Activated CD4-positive, alpha-beta T cell treated with anti-CD3 and anti-CD28 coated beads for 36 hours (primary cell): ENCODE measurements around the gene WHRN. TPM values are rescaled to one million over a fixed set of nuclear protein-coding genes. Genes with fewer than 3 reads are reported as not detected.

Experiments used
- ATAC-seq: fragments of 200-7000 bp; cut with Tn5 transposase; one replicate; pipeline ENCODE4 v1.10.0; 2021; ENCODE audit warnings: mild to moderate bottlenecking, moderate library complexity
- CTCF ChIA-PET: fragments of 350-600 bp; sonication (Branson Sonifier 250); formaldehyde crosslinking; loops from one replicate; lab custom pipeline; 2021; ENCODE audit warnings: antibody characterized with exemption; lab: Charles Lee
- POLR2A ChIA-PET: fragments of 350-600 bp; sonication (Branson Sonifier 250); formaldehyde crosslinking; loops from one replicate; lab custom pipeline; 2021; ENCODE audit warnings: antibody characterized with exemption, inconsistent platforms; lab: Charles Lee
- DNase-seq: peaks from one replicate; pipeline ENCODE4 v3.0.0-alpha.2; 2020
- H3K27ac Mint-ChIP-seq: one replicate; pipeline ENCODE4 v1.8.0; 2021; ENCODE audit warnings: mixed read lengths
- H3K27me3 Mint-ChIP-seq: one replicate; pipeline ENCODE4 v1.8.0; 2021; ENCODE audit warnings: mixed read lengths
- H3K36me3 Mint-ChIP-seq: one replicate; pipeline ENCODE4 v1.8.0; 2021; ENCODE audit warnings: low read depth, mixed read lengths
- H3K4me1 Mint-ChIP-seq: one replicate; pipeline ENCODE4 v1.8.0; 2021; ENCODE audit warnings: mixed read lengths
- H3K4me3 Mint-ChIP-seq: one replicate; pipeline ENCODE4 v1.8.0; 2021; ENCODE audit warnings: mild to moderate bottlenecking, moderate library complexity, mixed read lengths
- H3K9me3 Mint-ChIP-seq: one replicate; pipeline ENCODE4 v1.8.0; 2021; ENCODE audit warnings: low read depth, mixed read lengths
- intact Hi-C, 2 experiments: fragments of 100-400 bp; cut with DNase I in 1 of 2; cut with micrococcal nuclease in 1 of 2; formaldehyde crosslinking; loops; one replicate each; pipeline versions ENCODE4 v1.14.2 to v1.15.1; 2022 to 2024; cut with DNase I, micrococcal nuclease
- total RNA-seq, 2 experiments: library from RNA; stranded (reverse); gene quantifications; one replicate each; pipeline ENCODE4 v1.2.3, GENCODE V29; 2021

WHRN gene
- total RNA-seq = 1 to 10 TPM; 1.9 to 2.0 TPM

GRCh38 chr9:114505187-114506081, at the start of gene WHRN:
TSS of gene WHRN (minus strand) at chr9:114505473. CDS start at chr9:114504801, 672 bp downstream.
- no peaks in the 10 kb centered on the region for H3K9me3 Mint-ChIP-seq
- DNase-seq = peak; percentile 93
- H3K4me1 Mint-ChIP-seq = peaks cover 21% of the 10 kb centered on the region
- peak within 1 kb of the TSS; percentile 75 for H3K4me3 Mint-ChIP-seq
- ChIA-PET CTCF (interaction anchor here (0.6 to 4.0 kb wide), 9 partner anchors 11 to 426 kb away, joined by 3 to 27 read pairs (median 6); no protein-coding TSS in a partner anchor), POLR2A (no interaction called here)
- peaks cover 19% of the 10 kb centered on the region for H3K27me3 Mint-ChIP-seq
- peak; percentile 87 for ATAC-seq
- no peaks in the 10 kb centered on the region for H3K36me3 Mint-ChIP-seq
- H3K27ac Mint-ChIP-seq = no peak within 1 kb of the TSS
- intact Hi-C loops = loop anchor here (1.0 to 10.0 kb wide), 11 partner anchors 18 to 348 kb away; partner anchors contain the start of genes ATP6V1G1 (in 1 of the 2), COL27A1 (in 1 of the 2) and TMEM268 (in 1 of the 2)

DNA sequence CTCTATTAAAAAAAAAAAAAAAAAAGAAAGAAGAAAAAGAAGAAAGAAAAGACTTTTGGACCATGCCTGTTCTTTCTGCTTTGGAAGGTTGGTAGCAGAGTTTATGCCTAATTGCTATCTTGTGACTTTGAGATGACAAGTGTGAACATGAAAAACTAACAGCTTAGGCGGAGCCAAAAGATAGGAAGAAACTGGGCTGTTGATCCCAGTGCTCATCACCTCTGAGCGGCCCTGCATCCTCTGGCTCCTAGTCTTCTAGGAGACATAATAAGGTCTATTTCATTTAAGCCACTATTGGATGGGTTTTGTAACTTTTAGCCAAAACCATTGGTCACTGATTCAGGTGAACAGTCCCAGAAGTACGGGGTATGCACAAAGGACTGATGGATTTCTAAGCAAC, 47.9 kb upstream of the WHRN start:
- intact Hi-C loops = no loop called here
- ChIA-PET CTCF (no interaction called here), POLR2A (no interaction called here)
- Mint-ChIP-seq H3K27ac (no peak overlapping the region), H3K9me3 (peaks cover 5% of the 10 kb centered on the region), H3K36me3 (no peaks in the 10 kb centered on the region), H3K4me1 (no peaks in the 10 kb centered on the region), H3K27me3 (peaks cover 6% of the 10 kb centered on the region), H3K4me3 (no peak overlapping the region)
- ATAC-seq (no peak), DNase-seq (no peak)

DNA sequence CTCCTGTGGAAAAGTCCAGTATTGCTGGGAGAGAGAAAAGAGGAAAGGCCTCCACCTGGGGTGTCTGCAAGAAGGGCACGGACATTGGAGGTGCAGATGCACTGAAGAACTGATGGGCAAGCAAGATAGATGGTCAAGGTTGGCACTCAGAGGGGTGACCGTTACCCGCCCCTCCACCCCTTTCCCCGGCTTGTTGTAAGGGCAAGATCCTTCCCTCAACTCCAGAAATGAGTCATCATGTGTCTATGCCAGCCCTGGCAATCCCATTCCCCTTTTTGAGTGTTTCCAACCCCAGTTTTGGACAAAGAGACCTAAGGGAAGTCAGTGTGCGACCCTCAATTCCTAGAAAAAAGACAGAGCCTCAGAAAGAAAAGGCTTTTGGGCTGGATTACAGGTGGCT, 47.4 kb upstream of the WHRN start:
- ATAC-seq (no peak), DNase-seq (no peak)
- Mint-ChIP-seq H3K4me3 (no peak overlapping the region), H3K4me1 (no peaks in the 10 kb centered on the region), H3K27me3 (peaks cover 6% of the 10 kb centered on the region), H3K36me3 (no peaks in the 10 kb centered on the region), H3K27ac (no peak overlapping the region), H3K9me3 (peaks cover 5% of the 10 kb centered on the region)
- intact Hi-C loops = no loop called here
- CTCF ChIA-PET = no interaction called here
- POLR2A ChIA-PET = no interaction called here

GRCh38 chr9:114551750-114552685, 46.7 kb upstream of the WHRN start:
- Mint-ChIP-seq H3K9me3 (peaks cover 5% of the 10 kb centered on the region), H3K4me1 (no peaks in the 10 kb centered on the region), H3K4me3 (no peak overlapping the region), H3K27ac (no peak overlapping the region), H3K27me3 (peaks cover 6% of the 10 kb centered on the region), H3K36me3 (no peaks in the 10 kb centered on the region)
- POLR2A ChIA-PET = no interaction called here
- intact Hi-C loops = no loop called here
- no peak for DNase-seq
- no peak for ATAC-seq
- CTCF ChIA-PET = interaction anchor here (0.7 to 1.2 kb wide), 2 partner anchors 14 to 994 kb away, joined by 3 to 5 read pairs; no protein-coding TSS in a partner anchor

DNA sequence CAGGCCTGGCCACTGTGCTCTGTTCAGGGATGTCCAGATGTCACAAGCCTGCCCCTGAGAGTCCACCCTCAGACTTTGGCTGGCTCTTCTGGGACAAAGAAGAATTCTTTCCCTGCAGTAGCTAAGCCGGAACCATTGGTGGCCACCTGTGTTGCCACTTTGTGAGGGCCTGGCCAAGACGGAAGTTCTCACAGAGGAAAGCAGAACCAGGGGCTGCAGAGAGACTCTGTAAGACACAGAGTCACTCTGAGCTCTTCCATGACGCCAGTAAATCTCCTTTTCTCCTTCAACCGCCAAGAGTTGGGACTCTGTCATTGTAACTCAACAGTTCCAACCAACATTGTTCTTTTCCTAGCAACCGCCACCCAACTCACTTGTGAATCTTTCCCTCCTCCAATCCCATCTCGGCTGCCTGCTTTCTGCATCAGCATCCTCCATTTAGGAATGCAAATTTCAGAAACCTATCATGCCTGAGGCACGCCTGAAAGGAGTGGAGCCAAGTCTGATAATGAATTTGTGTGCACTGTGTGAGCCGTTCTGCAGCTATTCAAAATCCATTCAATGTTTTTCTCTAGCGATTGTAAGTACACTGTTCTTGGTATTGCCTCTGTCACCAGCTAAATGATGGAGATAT, 44.5 kb upstream of the WHRN start:
- no peak for DNase-seq
- intact Hi-C loops = no loop called here
- H3K36me3 Mint-ChIP-seq = no peaks in the 10 kb centered on the region
- no peaks in the 10 kb centered on the region for H3K4me1 Mint-ChIP-seq
- peaks cover 10% of the 10 kb centered on the region for H3K27me3 Mint-ChIP-seq
- H3K4me3 Mint-ChIP-seq = no peak overlapping the region
- ChIA-PET CTCF (interaction anchor here (0.7 kb wide), 1 partner anchor 54 kb away, joined by 4 read pairs; no protein-coding TSS in a partner anchor), POLR2A (no interaction called here)
- H3K9me3 Mint-ChIP-seq = no peaks in the 10 kb centered on the region
- ATAC-seq = no peak
- no peak overlapping the region for H3K27ac Mint-ChIP-seq

DNA sequence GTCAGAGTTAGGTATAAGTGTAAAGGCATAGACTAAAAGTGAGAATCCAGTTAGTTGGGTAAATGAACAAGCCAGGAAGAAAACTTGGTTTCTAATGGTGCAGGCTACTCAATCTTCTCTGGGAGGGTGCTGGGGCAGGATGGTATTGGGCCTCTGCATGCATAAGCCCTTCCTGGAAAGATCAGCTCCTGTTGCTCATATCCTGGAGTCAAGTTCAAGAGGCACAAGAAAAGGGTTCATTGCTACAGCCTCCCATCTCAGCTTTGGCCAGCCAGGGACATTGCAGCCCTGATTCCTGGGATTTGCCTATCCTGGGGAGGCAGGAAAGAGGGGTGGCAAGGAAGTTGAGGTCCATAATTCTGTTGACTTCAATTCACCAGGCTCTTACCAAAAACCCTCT, 41.6 kb upstream of the WHRN start:
- ChIA-PET CTCF (interaction anchor here (1.1 to 1.2 kb wide), 2 partner anchors 14 to 114 kb away, joined by 3 to 5 read pairs; no protein-coding TSS in a partner anchor), POLR2A (no interaction called here)

DNA sequence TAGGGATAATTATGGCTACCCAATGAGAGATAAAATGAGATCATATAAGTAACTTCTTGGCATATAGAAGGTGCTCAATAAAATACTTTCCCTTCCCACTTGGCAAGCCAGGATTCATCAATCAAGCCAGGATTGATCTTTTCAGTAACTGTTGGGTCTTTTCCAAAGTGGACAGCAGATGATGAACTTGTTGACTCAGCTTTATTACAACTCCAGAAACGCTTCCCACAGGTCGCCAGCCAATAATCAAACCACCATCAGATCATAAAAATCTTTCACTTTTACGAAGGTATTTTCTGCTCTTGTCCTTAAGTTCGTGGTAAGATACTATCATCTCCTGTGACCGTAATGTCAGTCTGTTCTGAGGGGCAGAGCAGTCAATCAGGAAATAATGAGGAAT, 39.8 kb upstream of the WHRN start:
- intact Hi-C loops = no loop called here
- no peak for DNase-seq
- no peak overlapping the region for H3K27ac Mint-ChIP-seq
- H3K4me3 Mint-ChIP-seq = no peak overlapping the region
- no peaks in the 10 kb centered on the region for H3K36me3 Mint-ChIP-seq
- no peaks in the 10 kb centered on the region for H3K4me1 Mint-ChIP-seq
- CTCF ChIA-PET = interaction anchor here (1.1 kb wide), 1 partner anchor 36 kb away, joined by 4 read pairs; no protein-coding TSS in a partner anchor
- no peak for ATAC-seq
- POLR2A ChIA-PET = interaction anchor here (0.5 to 0.6 kb wide), 2 partner anchors 36 to 130 kb away, joined by 3 read pairs; no protein-coding TSS in a partner anchor
- H3K27me3 Mint-ChIP-seq = peaks cover 7% of the 10 kb centered on the region
- no peaks in the 10 kb centered on the region for H3K9me3 Mint-ChIP-seq

More for the DNA sequence above, 41.6 kb upstream of the WHRN start:
- Mint-ChIP-seq H3K9me3 (no peaks in the 10 kb centered on the region), H3K4me3 (no peak overlapping the region), H3K27ac (no peak overlapping the region), H3K36me3 (no peaks in the 10 kb centered on the region), H3K4me1 (no peaks in the 10 kb centered on the region), H3K27me3 (peaks cover 10% of the 10 kb centered on the region)
- intact Hi-C loops = no loop called here
- ATAC-seq = no peak
- DNase-seq = no peak

GRCh38 chr9:114539701-114540380, 34.6 kb upstream of the WHRN start:
- DNase-seq (no peak), ATAC-seq (no peak)
- intact Hi-C loops = no loop called here
- Mint-ChIP-seq H3K4me3 (no peak overlapping the region), H3K36me3 (no peaks in the 10 kb centered on the region), H3K4me1 (peaks cover 4% of the 10 kb centered on the region), H3K27me3 (no peaks in the 10 kb centered on the region), H3K9me3 (no peaks in the 10 kb centered on the region), H3K27ac (no peak overlapping the region)
- ChIA-PET CTCF (interaction anchor here (0.6 to 3.0 kb wide), 4 partner anchors 21 to 52 kb away, joined by 3 to 9 read pairs (median 6); no protein-coding TSS in a partner anchor), POLR2A (no interaction called here)

DNA sequence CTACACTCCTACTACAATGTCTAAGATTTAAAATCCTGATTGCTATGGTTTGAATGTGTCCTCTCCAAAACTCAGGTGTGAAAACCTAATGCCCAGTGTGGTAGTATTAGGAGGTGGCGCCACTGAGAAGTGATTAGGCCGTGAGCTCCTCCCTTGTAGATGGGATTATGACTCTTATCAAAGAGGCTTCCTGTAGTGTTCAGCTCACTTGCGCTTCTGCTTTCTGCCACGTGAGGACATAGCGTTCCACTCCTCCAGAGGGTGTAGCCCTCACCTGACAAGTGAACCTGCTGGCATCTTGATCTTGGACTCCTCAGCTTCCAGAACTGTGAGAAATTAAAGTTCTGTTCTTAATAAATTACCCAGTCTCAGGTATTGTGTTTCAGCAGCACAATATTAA, 33.0 kb upstream of the WHRN start:
- peak; percentile 95 for ATAC-seq
- ChIA-PET CTCF (interaction anchor here (0.7 to 3.0 kb wide), 9 partner anchors 8 to 70 kb away, joined by 3 to 9 read pairs (median 5); no protein-coding TSS in a partner anchor), POLR2A (no interaction called here)
- Mint-ChIP-seq H3K27me3 (no peaks in the 10 kb centered on the region), H3K4me3 (no peak overlapping the region), H3K36me3 (no peaks in the 10 kb centered on the region), H3K27ac (no peak overlapping the region), H3K9me3 (no peaks in the 10 kb centered on the region), H3K4me1 (peaks cover 4% of the 10 kb centered on the region)
- peak; percentile 43 for DNase-seq
- intact Hi-C loops = no loop called here

DNA sequence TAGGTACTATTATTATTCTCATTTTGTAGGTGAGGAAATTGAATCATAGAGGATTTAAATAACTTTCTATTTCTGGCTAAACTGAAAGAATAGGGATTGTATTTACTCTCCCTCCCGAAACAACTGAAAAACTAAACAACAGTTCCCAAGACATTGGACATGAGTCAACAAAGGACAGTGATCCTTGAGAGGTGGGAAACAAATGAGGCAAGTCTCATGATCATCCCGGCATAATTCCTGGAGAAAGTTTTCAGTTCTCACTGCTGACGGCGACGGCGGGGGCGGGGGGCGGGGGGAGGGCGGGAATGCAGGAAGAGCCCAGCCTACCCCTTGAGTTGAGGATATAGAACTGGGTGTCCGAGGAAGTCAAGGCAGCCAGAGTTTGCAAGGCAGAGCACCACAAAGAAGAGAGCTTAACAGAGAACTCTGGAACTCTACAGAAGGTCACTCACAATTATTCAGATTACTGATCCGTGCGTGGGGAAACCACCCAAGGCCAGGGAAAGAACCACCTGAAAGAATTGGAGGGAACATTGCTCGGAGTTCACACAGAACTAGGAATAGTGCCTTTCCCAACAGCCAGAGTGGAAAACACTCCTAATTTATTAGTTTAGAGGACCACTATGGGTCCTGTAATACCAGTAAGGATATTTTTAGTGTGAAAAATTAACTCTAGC, 27.4 kb upstream of the WHRN start:
- Mint-ChIP-seq H3K4me1 (no peaks in the 10 kb centered on the region), H3K27me3 (no peaks in the 10 kb centered on the region), H3K36me3 (no peaks in the 10 kb centered on the region), H3K4me3 (no peak overlapping the region), H3K27ac (no peak overlapping the region), H3K9me3 (no peaks in the 10 kb centered on the region)
- ATAC-seq (no peak), DNase-seq (no peak)
- ChIA-PET CTCF (interaction anchor here (0.7 to 1.3 kb wide), 4 partner anchors 15 to 121 kb away, joined by 3 to 5 read pairs (median 4); no protein-coding TSS in a partner anchor), POLR2A (no interaction called here)
- intact Hi-C loops = no loop called here
